Stomach (tissue), 4 donors: ENCODE data around the gene SNAPC2.

Experiments
- CTCF ChIP-seq, 7 experiments: fragments of 450-650 bp in 4 of 7; fragments of 200-600 bp in 3 of 7; sonication (generic) in 3 of 7; IDR thresholded peaks; one replicate each; pipeline ENCODE4 v1.5.1; 2016 to 2019; ENCODE audit warnings: antibody characterized with exemption in 7 of 7, control low read depth in 2 of 7, mild to moderate bottlenecking in 1 of 7
- POLR2AphosphoS5 ChIP-seq, 3 donors: sonication (generic); formaldehyde crosslinking; IDR thresholded peaks; one replicate each; pipeline ENCODE4 v1.6.1; 2016; ENCODE audit warnings: antibody characterized with exemption in 3 of 3

GRCh38 chr19:7968008-7968795 lies 48.1 kb downstream of the SNAPC2 start:
- TF ChIP-seq POLR2AphosphoS5 (IDR thresholded peaks at IDR 0.05), result no peak
- no peak for TF ChIP-seq CTCF (IDR thresholded peaks at IDR 0.05)
